T-helper 2 cell treated with Interferon-gamma antibody and Interleukin-4, amounts not matched to agents 5 μg/mL and 100 μg/mL, for 36 hours (primary cell): ENCODE results near the gene FXYD4.

Experiments used
- DNase-seq: peaks from one replicate; pipeline ENCODE4 v3.0.0; 2021; ENCODE audit warnings: low spot score
- H3K27ac Mint-ChIP-seq: one replicate; pipeline ENCODE4 v1.8.0; 2021; ENCODE audit warnings: mild to moderate bottlenecking, mixed read lengths
- H3K27me3 Mint-ChIP-seq: one replicate; pipeline ENCODE4 v1.8.0; 2021; ENCODE audit warnings: low read depth, mixed read lengths
- H3K36me3 Mint-ChIP-seq: one replicate; pipeline ENCODE4 v1.8.0; 2021; ENCODE audit warnings: low read depth, mixed read lengths
- H3K4me1 Mint-ChIP-seq: one replicate; pipeline ENCODE4 v1.8.0; 2021; ENCODE audit warnings: low read depth, mixed read lengths
- H3K4me3 Mint-ChIP-seq: one replicate; pipeline ENCODE4 v1.8.0; 2022; ENCODE audit warnings: mild to moderate bottlenecking, moderate library complexity, mixed read lengths
- H3K9me3 Mint-ChIP-seq: one replicate; pipeline ENCODE4 v1.8.0; 2021; ENCODE audit warnings: mixed read lengths

The FXYD4 gene

DNA sequence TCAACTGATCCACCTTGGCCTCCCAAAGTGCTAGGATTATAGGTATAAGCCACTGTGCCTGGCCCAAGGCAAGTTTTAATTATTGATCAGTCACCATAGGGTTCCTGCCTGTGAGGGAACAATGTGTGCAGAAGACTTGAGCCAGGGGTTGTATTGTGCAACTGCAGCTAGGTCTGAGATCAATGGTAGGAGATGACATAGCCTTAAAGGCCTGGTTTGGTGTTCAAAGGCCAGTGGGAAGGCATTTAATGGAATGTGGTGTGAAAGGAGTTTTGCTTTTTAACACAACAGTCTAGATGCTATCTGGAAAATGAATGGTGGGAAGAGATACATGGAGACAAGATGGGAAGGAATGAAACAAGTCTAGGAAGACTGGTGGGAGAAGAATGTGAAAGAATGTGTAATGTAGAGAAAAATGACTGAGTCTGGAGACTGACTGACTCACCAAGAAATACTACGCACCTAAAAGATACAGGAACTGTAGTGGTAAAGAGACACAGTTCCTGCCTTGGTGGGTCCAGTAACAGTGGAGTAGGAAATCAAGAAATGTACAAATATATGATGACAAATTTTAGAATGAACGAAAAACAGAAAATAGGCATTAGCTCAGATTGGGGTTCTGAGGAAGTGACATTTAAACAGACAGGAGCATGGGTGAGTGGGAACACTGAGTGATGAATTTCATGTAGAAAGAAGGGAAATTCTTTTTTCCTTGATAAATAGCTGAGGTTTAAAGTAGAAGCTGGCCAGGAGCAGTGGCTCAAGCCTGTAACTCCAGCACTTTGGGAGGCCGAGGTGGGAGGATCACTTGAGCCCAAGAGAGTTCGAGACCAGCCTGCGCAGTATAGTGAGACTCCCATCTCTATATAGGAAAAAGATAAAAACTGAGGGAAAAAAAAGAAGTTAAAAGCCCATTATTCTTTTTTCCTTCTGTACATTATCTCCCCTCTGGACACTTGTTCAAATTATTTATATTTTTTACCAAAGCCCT is 28.2 kb downstream of the FXYD4 start:
- no peak for DNase-seq
- Mint-ChIP-seq H3K27me3 (no peaks in the 10 kb centered on the region), H3K36me3 (peaks cover 76% of the 10 kb centered on the region)

DNA sequence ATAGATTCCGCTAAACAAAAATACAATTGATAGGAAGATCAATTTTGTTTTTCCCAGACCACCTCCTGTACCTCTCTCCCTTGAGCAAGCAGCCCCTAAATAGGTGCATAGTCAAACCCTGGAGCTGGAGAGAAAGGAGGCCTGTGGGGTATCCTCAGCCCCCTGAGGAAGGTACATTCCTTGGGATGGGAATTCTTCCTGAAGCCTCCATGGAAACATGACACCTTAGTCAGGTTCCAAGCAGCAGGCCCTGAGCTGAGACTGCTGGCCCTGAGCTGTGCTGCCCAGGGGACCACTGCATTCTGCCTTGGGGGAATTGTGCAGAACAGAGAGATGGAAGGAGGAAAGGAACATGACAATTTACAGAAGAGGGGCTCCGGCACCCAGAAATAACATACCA is 30.2 kb downstream of the FXYD4 start:
- Mint-ChIP-seq H3K9me3 (no peaks in the 10 kb centered on the region), H3K4me3 (peak overlapping the region; percentile 86), H3K36me3 (peaks cover 74% of the 10 kb centered on the region)

More for the DNA sequence above, 28.2 kb downstream of the FXYD4 start:
- Mint-ChIP-seq H3K4me1 (peaks cover 64% of the 10 kb centered on the region), H3K9me3 (no peaks in the 10 kb centered on the region), H3K4me3 (peak overlapping the region; percentile 96), H3K27ac (peak overlapping the region; percentile 85)

DNA sequence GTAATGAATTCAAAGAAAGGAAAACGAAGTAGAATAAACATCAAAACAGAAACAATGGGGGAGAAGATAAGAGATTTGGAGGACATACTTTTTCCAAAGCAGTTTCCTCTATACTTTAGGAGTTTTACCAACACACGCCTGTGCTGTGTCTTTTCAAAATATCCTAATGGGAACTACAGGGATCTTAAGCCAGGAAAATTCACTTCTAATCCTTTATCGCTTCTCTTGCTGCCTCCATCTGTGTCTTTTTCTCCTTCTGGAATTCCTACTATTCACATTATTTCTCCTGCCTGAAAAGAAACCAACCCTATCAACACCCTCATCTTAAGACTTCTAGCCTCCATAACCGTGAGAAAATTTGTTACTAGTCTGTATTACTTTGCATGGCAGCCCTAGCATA is 30.7 kb downstream of the FXYD4 start:
- no peaks in the 10 kb centered on the region for H3K9me3 Mint-ChIP-seq
- no peaks in the 10 kb centered on the region for H3K27me3 Mint-ChIP-seq
- H3K4me1 Mint-ChIP-seq: peaks cover 57% of the 10 kb centered on the region
- peak overlapping the region; percentile 79 for H3K27ac Mint-ChIP-seq
- H3K36me3 Mint-ChIP-seq: peaks cover 75% of the 10 kb centered on the region
- peak overlapping the region; percentile 86 for H3K4me3 Mint-ChIP-seq
- no peak for DNase-seq

More for the DNA sequence above, 30.2 kb downstream of the FXYD4 start:
- Mint-ChIP-seq H3K27me3 (no peaks in the 10 kb centered on the region), H3K27ac (peak overlapping the region; percentile 79), H3K4me1 (peaks cover 58% of the 10 kb centered on the region)
- no peak for DNase-seq

DNA sequence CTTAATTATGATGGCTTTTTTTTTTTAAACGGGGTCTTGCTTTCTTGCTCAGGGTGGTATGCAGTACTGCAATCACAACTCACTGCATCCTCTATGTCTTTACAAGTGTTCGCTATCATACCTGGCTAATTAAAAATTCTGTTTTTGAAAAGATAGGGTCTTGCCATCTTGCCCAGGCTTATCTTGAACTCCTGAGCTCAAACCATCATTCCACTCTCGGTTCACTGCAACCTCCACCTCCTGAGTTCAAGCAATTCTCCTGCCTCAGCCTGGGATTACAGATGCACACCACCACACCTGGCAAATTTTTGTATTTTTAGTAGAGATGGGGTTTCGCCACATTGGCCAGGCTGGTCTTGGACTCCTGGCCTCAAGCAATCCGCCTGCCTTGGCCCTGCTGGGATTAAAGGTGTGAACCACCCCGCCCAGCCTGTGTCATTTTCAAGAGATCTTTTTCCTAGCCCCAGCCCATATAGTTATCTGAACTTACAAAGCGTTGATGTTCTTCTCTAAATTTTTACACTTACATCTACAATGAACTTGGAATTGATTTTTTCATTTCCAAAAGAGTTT is 31.5 kb downstream of the FXYD4 start:
- DNase-seq: no peak
- Mint-ChIP-seq H3K27me3 (no peaks in the 10 kb centered on the region), H3K4me1 (peaks cover 54% of the 10 kb centered on the region), H3K9me3 (no peaks in the 10 kb centered on the region), H3K4me3 (peak overlapping the region; percentile 86), H3K27ac (peak overlapping the region; percentile 47), H3K36me3 (peaks cover 73% of the 10 kb centered on the region)

DNA sequence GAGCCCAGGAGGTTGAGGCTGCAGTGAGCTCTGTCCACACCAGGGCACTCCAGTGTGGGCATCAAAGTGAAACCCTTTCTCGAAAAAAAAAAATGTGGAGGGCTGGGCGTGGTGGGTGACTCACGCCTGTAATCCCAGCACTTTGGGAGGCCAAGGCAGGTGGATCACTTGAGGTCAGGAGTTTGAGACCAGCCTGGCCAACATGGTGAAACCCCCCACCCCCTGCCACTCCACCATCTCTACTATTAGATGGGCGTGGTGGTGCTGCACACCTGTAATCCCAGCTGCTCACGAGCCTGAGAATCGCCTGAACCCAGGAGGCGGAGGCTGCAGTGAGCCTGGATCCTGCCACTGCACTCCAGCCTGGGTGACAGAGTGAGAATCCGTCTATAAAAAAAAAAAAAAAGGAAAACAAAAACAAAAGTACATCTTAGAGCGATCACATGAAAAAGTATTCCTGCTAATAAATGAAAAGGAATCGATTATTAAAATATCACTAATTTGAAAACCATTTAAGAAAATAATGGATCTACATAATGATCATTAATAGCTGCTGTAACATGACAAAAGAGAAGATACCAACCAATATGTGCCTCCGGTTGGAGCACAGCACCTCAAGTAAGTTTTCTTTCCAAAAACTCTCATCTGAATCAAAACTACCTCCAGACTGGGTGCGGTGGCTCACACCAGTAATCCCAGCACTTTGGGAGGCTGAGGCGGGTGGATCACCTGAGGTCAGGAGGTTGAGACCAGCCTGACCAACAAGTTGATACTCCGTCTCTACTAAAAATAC is 32.7 kb downstream of the FXYD4 start:
- H3K4me1 Mint-ChIP-seq: peaks cover 49% of the 10 kb centered on the region
- H3K36me3 Mint-ChIP-seq: peaks cover 72% of the 10 kb centered on the region
- H3K9me3 Mint-ChIP-seq: no peaks in the 10 kb centered on the region
- no peaks in the 10 kb centered on the region for H3K27me3 Mint-ChIP-seq
- peak overlapping the region; percentile 86 for H3K4me3 Mint-ChIP-seq
- H3K27ac Mint-ChIP-seq: peak overlapping the region; percentile 87
- no peak for DNase-seq

DNA sequence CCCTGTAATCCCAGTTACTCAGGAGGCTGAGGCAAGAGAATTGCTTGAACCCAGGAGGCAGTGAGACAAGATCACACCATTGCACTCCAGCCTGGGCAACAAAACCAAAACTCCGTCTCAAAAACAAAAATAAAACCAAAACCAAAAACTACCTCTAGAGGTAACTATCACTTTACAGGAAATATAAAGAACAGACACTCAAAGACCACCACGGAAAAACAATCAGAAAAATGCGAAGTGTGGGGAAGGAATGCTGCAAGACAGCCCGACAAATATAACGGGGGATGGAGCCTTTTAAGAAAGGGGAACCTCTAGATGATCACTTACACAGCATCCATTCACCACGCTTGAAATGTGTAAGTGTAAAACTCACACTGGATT is 33.3 kb downstream of the FXYD4 start:
- no peak for DNase-seq
- Mint-ChIP-seq H3K9me3 (no peaks in the 10 kb centered on the region), H3K4me1 (peaks cover 44% of the 10 kb centered on the region), H3K36me3 (peaks cover 70% of the 10 kb centered on the region), H3K4me3 (peak overlapping the region; percentile 86), H3K27ac (peak overlapping the region; percentile 87), H3K27me3 (no peaks in the 10 kb centered on the region)

DNA sequence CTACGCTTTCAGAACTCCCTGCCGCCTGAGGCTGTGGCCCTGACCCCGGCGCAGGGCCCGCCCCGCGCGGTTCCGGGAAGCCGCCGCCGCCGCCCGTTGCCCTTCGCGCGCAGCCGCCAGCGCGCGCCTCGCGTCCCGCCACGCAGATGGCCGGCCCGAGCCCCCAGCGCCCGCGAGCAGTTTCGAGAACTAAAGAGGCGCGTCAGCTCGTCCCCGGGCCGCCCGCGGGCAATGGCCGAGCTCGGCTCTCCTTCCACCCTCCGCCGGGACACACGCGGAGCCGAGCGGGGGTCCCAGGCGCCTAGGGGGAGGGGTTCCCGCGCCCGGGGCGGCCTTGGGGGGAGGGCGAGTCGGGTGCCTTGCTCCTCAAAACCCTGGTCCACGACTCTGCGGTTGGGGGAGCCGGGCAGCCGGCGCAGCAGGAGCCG is 35.7 kb downstream of the FXYD4 start:
- Mint-ChIP-seq H3K4me3 (peak overlapping the region; percentile 97), H3K27ac (peak overlapping the region; percentile 99), H3K27me3 (no peaks in the 10 kb centered on the region), H3K9me3 (no peaks in the 10 kb centered on the region), H3K36me3 (peaks cover 53% of the 10 kb centered on the region), H3K4me1 (peaks cover 32% of the 10 kb centered on the region)
- DNase-seq: peak; percentile 56

DNA sequence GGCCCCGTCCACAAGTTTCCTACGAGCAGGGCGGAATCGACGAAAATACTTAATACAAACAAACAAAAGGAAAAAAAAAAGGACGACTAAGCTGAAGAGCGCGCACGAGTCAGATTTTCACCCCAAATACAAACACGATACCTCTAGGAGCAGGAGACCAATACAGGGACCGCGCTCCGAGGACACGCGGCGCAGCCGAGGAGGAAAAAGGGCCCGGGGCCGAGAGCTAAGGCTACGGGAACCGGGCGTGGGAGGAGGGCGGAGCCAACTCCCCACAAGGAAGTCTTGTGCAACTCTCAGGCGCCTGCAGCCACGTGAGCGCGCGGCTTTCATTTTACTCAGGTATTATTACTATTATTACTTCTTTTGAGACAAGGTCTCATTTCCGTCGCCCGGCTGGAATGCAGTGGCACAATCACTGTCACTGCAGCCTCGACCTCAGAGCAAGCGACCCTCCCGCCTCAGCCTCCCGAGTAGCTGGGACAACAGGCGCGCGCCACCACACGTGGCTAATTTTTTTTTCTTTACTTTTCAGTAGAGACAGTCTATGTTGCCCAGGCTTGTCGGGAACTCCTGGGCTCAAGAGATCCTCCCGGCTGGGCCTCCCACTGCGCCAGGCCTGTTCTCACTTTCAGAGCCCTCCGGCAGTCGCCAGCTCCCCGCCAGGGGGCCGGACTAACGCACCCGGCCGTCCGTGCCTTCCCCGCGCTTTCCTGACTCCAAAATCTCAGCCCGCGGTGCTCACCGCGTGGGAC is 36.3 kb downstream of the FXYD4 start:
- H3K9me3 Mint-ChIP-seq: no peaks in the 10 kb centered on the region
- no peaks in the 10 kb centered on the region for H3K27me3 Mint-ChIP-seq
- peaks cover 49% of the 10 kb centered on the region for H3K36me3 Mint-ChIP-seq
- peaks cover 26% of the 10 kb centered on the region for H3K4me1 Mint-ChIP-seq
- DNase-seq: peak; percentile 91
- peak overlapping the region; percentile 99 for H3K27ac Mint-ChIP-seq
- H3K4me3 Mint-ChIP-seq: peak overlapping the region; percentile 97

DNA sequence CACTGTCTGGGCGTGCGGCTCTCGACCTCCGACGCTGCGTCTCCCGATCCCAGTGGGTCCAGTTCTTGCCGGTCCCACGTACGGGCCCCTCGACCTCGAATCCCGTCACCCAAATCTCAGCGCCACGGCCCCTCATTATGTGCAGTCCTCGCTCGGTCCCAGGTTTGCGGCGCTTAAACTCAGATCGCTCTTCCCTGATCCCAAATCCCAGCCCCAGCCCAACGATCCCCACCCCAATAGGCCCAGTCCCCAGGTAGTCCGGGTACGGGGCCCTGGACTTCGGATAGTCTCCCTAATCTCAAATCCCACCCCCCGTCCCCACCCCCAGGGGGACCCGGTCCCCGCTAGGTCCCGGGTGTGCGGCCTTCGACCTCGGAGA is 36.9 kb downstream of the FXYD4 start:
- H3K9me3 Mint-ChIP-seq: no peaks in the 10 kb centered on the region
- peak overlapping the region; percentile 99 for H3K27ac Mint-ChIP-seq
- peak overlapping the region; percentile 97 for H3K4me3 Mint-ChIP-seq
- peaks cover 21% of the 10 kb centered on the region for H3K4me1 Mint-ChIP-seq
- DNase-seq: no peak
- no peaks in the 10 kb centered on the region for H3K27me3 Mint-ChIP-seq
- peaks cover 43% of the 10 kb centered on the region for H3K36me3 Mint-ChIP-seq

DNA sequence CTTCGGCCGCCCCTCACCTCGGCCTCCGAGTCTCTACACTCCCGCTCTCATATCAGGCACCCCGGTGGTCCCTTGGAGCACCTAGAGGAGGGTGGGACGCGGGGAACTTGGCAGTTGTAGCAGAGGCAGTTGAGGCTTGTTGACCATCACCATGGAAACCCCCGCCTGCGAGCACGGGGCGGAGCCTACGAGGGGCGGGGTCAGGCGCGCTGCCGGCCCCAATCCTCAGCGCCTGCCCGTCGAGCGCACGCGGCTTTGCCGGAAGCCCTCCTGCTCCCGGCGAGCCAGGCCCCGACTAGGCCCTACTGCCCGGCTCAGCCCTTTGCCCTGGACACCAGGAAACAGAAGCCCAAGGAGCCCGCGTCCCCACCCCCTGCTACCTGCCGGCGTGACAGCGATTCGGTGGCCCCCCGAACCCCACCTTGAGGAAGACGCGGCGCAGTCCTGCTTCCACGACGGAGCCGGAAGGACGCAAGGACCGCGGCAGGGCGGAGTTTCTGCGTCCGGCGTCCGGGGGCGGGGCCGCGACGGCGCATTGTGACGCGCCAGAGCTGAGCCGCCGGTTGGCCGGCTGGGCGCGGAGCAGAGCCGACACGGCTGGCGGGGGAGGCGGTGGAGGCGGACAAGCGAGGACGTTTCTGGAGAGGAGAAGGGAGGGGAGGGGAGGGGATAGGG is 37.4 kb downstream of the FXYD4 start, which contains the start of gene HNRNPF:
Gene HNRNPF (minus strand): TSS at position 477 of the 675 bp plus-strand sequence. CDS start 21,302 bp downstream, outside the sequence.
- Mint-ChIP-seq H3K9me3 (no peaks in the 10 kb centered on the region), H3K27me3 (no peaks in the 10 kb centered on the region), H3K36me3 (peaks cover 41% of the 10 kb centered on the region), H3K27ac (peak within 1 kb of the TSS; percentile 99), H3K4me3 (peak within 1 kb of the TSS; percentile 97), H3K4me1 (peaks cover 19% of the 10 kb centered on the region)
- DNase-seq: peak; percentile 97

DNA sequence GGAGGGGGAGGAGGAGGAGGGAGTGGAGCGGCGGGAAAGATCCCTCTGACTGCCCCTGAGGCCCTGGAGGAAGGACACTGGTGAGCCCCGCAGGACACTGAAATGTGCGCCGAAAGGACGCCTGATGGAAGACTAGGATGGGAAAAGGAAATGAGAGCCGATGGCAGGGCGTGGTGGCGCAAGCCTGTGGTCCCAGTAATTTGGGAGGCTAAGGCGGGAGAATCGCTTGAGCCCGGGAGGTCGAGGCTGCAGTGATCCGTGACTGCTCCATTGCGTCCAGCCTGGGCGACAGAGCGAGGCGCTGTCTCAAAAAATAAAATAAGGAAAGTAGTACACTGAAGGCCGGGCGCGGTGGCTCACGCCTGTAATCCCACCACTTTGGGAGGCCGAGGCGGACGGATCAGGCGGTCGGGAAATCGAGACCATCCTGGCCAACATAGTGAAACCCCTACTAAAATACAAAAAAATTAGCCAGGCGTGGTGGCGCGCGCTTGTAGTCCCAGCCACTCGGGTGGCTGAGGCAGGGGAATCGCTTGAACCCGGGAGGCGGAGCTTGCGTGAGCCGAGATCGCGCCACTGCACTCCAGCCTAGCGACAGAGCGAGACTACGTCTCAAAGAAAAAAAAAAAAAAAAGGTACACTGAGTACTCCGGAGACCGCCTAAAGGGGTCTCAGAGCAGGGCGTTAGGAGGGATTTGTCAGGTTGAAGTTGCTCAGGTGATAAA is 38.1 kb downstream of the FXYD4 start:
- Mint-ChIP-seq H3K27ac (peak overlapping the region; percentile 99), H3K4me1 (peaks cover 15% of the 10 kb centered on the region), H3K27me3 (no peaks in the 10 kb centered on the region), H3K36me3 (peaks cover 34% of the 10 kb centered on the region), H3K4me3 (peak overlapping the region; percentile 97), H3K9me3 (no peaks in the 10 kb centered on the region)
- peak; percentile 63 for DNase-seq

DNA sequence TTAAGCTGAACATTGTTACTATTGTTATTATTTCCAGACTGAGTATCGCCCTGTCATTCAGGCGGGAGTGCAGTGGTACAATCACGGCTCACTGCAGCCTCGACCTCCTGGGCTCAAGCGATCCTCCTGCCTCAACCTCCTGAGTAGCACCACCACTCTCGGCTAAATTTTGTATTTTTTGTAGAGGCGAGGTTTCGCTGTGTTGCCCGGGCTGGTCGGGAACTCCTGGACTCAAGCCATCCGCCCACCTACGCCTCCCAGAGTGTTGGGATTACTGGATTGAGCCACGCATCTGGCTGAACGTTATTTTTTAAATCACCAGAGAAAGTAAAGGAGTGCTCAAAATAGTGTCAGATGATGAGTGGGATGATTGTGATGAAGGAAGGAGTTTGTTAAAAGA is 38.9 kb downstream of the FXYD4 start:
- DNase-seq: no peak
- Mint-ChIP-seq H3K9me3 (no peaks in the 10 kb centered on the region), H3K4me1 (peaks cover 13% of the 10 kb centered on the region), H3K4me3 (peak overlapping the region; percentile 97), H3K36me3 (peaks cover 28% of the 10 kb centered on the region), H3K27ac (peak overlapping the region; percentile 99), H3K27me3 (no peaks in the 10 kb centered on the region)
